Hepatocyte (in vitro differentiated cells): Measurements from ENCODE around the gene SSBP2.

Experiments used
- EZH2 ChIP-seq: fragments of 200-600 bp; sonication (generic); IDR thresholded peaks from 2 replicates; pipeline ENCODE4 v1.6.1; 2016; ENCODE audit warnings: antibody characterized with exemption, mild to moderate bottlenecking, borderline replicate concordance
- TF ChIP-seq, protein P1 (sequence below): fragments of 200-600 bp; sonication (generic); IDR thresholded peaks from 2 replicates; pipeline ENCODE4 v1.5.1; 2016; ENCODE audit warnings: antibody characterized with exemption, mild to moderate bottlenecking; ENCODE audit not compliant: poor library complexity

DNA sequence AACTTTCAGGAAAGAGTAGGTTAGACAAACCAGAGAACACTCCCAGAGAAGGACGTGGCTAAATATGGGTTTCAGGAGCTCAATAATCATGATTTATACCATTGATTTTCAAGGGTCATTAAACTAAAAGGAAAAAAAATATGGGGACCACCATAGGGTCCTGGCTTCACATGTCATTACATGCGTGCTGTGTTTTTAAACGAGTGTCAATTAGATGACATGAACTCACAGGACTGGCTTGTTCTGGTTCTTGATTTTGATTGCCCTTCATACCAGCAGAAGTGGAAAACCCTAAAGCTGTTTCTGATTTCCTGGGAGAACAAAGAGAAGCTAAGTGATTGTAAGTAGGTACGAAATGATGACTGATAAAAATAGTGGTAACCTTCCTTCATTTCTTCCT is 362.7 kb downstream of the SSBP2 start:
- TF ChIP-seq EZH2: no peak
- TF ChIP-seq, protein P1, sequence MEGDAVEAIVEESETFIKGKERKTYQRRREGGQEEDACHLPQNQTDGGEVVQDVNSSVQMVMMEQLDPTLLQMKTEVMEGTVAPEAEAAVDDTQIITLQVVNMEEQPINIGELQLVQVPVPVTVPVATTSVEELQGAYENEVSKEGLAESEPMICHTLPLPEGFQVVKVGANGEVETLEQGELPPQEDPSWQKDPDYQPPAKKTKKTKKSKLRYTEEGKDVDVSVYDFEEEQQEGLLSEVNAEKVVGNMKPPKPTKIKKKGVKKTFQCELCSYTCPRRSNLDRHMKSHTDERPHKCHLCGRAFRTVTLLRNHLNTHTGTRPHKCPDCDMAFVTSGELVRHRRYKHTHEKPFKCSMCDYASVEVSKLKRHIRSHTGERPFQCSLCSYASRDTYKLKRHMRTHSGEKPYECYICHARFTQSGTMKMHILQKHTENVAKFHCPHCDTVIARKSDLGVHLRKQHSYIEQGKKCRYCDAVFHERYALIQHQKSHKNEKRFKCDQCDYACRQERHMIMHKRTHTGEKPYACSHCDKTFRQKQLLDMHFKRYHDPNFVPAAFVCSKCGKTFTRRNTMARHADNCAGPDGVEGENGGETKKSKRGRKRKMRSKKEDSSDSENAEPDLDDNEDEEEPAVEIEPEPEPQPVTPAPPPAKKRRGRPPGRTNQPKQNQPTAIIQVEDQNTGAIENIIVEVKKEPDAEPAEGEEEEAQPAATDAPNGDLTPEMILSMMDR: no peak
